H1 (cell line): ENCODE data around the gene HTR2C. TPM values are rescaled to one million over a fixed set of nuclear protein-coding genes. Genes with fewer than 3 reads are reported as not detected.

Experiments
- CTCF ChIA-PET: fragments of 300-600 bp; sonication (Branson Sonifier 250); formaldehyde crosslinking; loops from one replicate; lab custom pipeline; 2021; ENCODE audit not compliant: partially characterized antibody; lab: Charles Lee
- POLR2A ChIA-PET: fragments of 300-600 bp; sonication (Branson Sonifier 250); formaldehyde crosslinking; loops from one replicate; lab custom pipeline; 2021; ENCODE audit warnings: inconsistent platforms; ENCODE audit not compliant: partially characterized antibody; lab: Charles Lee
- DNase-seq, 2 experiments: peaks; one replicate each; pipeline versions ENCODE4 v3.0.0 to v3.0.0-alpha.2; 2010 to 2022; ENCODE audit warnings: low spot score in 2 of 2, low read depth in 1 of 2, mixed read lengths in 1 of 2
- FAIRE-seq: peaks from 2 replicates; lab custom pipeline; 2011; peaks lifted over from hg19 to GRCh38; lab: Jason Lieb, UNC
- H2AFZ ChIP-seq: 2 replicates; pipeline ENCODE4 v1.8.1; 2012; ENCODE audit warnings: low read length, inconsistent platforms
- H2AK5ac ChIP-seq: 2 replicates; pipeline ENCODE4 v1.6.1; 2013; ENCODE audit warnings: low read depth, low read length
- H2BK120ac ChIP-seq: replicated peaks from 2 replicates; pipeline ENCODE3; 2013; ENCODE audit warnings: low read depth, low read length, inconsistent platforms
- H2BK12ac ChIP-seq: 2 replicates; pipeline ENCODE4 v1.6.1; 2013; ENCODE audit warnings: low read depth, low read length
- H2BK15ac ChIP-seq: 2 replicates; pipeline ENCODE4 v1.6.1; 2013; ENCODE audit warnings: low read length
- H2BK20ac ChIP-seq: 2 replicates; pipeline ENCODE4 v1.6.1; 2013; ENCODE audit warnings: low read length
- H2BK5ac ChIP-seq: 2 replicates; pipeline ENCODE4 v1.6.1; 2013; ENCODE audit warnings: low read depth, low read length
- H3K14ac ChIP-seq: 2 replicates; pipeline ENCODE4 v1.6.1; 2013; ENCODE audit warnings: inconsistent platforms; ENCODE audit not compliant: insufficient read length
- H3K18ac ChIP-seq: 2 replicates; pipeline ENCODE4 v1.6.1; 2013; ENCODE audit warnings: low read length; ENCODE audit errors: extremely low read depth
- H3K23ac ChIP-seq: 2 replicates; pipeline ENCODE4 v1.6.1; 2013; ENCODE audit warnings: inconsistent platforms; ENCODE audit not compliant: insufficient read length
- H3K23me2 ChIP-seq: 2 replicates; pipeline ENCODE4 v1.6.1; 2013; ENCODE audit warnings: low read depth, low read length
- H3K27ac ChIP-seq: 2 replicates; pipeline ENCODE4 v1.6.1; 2011; ENCODE audit warnings: low read depth, low read length, inconsistent platforms
- H3K27me3 ChIP-seq, 4 experiments: replicated peaks in 1 of 4; 1 replicate in 1 of 4; 2 replicates in 3 of 4; pipeline versions ENCODE4 v1.6.1 to v1.8.1; 2011 to 2013; ENCODE audit warnings: low read length in 3 of 4, mild to moderate bottlenecking in 3 of 4, inconsistent platforms in 2 of 4, mixed read lengths in 2 of 4, moderate library complexity in 1 of 4; ENCODE audit not compliant: control insufficient read depth in 3 of 4, insufficient read depth in 3 of 4; ENCODE audit errors: extremely low read depth in 1 of 4
- H3K36me3 ChIP-seq, 4 experiments: 2 replicates each; pipeline versions ENCODE4 v1.6.1 to v1.8.1; 2011 to 2013; ENCODE audit warnings: mild to moderate bottlenecking in 4 of 4, low read length in 3 of 4, moderate library complexity in 2 of 4, control low read depth in 1 of 4, inconsistent platforms in 1 of 4; ENCODE audit not compliant: insufficient read depth in 4 of 4, control insufficient read depth in 2 of 4
- H3K4ac ChIP-seq: replicated peaks from 2 replicates; pipeline ENCODE3; 2013; ENCODE audit warnings: low read length, low read depth, mixed read lengths, inconsistent platforms; ENCODE audit not compliant: insufficient read length
- H3K4me1 ChIP-seq, 4 experiments: replicated peaks in 1 of 4; 1 replicate in 1 of 4; 2 replicates in 3 of 4; pipeline versions ENCODE4 v1.6.1 to v1.8.1; 2011 to 2013; ENCODE audit warnings: low read length in 3 of 4, inconsistent platforms in 2 of 4, mixed read lengths in 1 of 4; ENCODE audit not compliant: insufficient read depth in 4 of 4, control insufficient read depth in 3 of 4
- H3K4me2 ChIP-seq, 2 experiments: 2 replicates each; pipeline versions ENCODE4 v1.6.1 to v1.8.1; 2011 to 2013; ENCODE audit warnings: low read depth in 2 of 2, low read length in 2 of 2, control low read depth in 1 of 2, inconsistent platforms in 1 of 2, mild to moderate bottlenecking in 1 of 2; ENCODE audit not compliant: insufficient read depth in 1 of 2
- H3K4me3 ChIP-seq, 4 experiments: fragments of 200-600, 300-600 bp in 1 of 4; sonication (generic), shearing (Covaris generic), sonication (Bioruptor Twin) in 1 of 4; 2 replicates each; pipeline versions ENCODE4 v1.5.1 to v1.8.1; 2011 to 2016; ENCODE audit warnings: low read length in 4 of 4, low read depth in 3 of 4, control low read depth in 2 of 4, inconsistent platforms in 2 of 4, mild to moderate bottlenecking in 2 of 4, mixed read lengths in 1 of 4, moderate library complexity in 1 of 4; ENCODE audit not compliant: insufficient read depth in 2 of 4; ENCODE audit errors: extremely low read depth in 1 of 4
- H3K56ac ChIP-seq: replicated peaks from 2 replicates; pipeline ENCODE3; 2013; ENCODE audit warnings: low read depth, mild to moderate bottlenecking, mixed read lengths, low read length, inconsistent platforms; ENCODE audit not compliant: insufficient read length
- H3K79me1 ChIP-seq: 2 replicates; pipeline ENCODE4 v1.6.1; 2013; ENCODE audit warnings: low read depth, low read length, control low read depth
- H3K79me2 ChIP-seq, 2 experiments: 2 replicates each; pipeline versions ENCODE4 v1.6.1 to v1.8.1; 2012 to 2013; ENCODE audit warnings: low read length in 2 of 2, mild to moderate bottlenecking in 2 of 2, inconsistent platforms in 1 of 2; ENCODE audit not compliant: insufficient read depth in 2 of 2, control insufficient read depth in 1 of 2
- H3K9ac ChIP-seq, 4 experiments: replicated peaks in 1 of 4; 1 replicate in 1 of 4; 2 replicates in 3 of 4; pipeline versions ENCODE4 v1.6.1 to v1.8.1; 2011 to 2013; ENCODE audit warnings: low read depth in 3 of 4, low read length in 3 of 4, control low read depth in 2 of 4, mild to moderate bottlenecking in 2 of 4, moderate library complexity in 2 of 4, inconsistent platforms in 1 of 4; ENCODE audit errors: extremely low read depth in 1 of 4
- H3K9me3 ChIP-seq, 2 experiments: 2 replicates each; pipeline versions ENCODE4 v1.6.1 to v1.8.1; 2012 to 2013; ENCODE audit warnings: mild to moderate bottlenecking in 2 of 2, moderate library complexity in 2 of 2, control low read depth in 1 of 2, inconsistent platforms in 1 of 2, low read depth in 1 of 2, low read length in 1 of 2, mixed read lengths in 1 of 2; ENCODE audit not compliant: insufficient read depth in 2 of 2
- H4K20me1 ChIP-seq, 2 experiments: replicated peaks in 1 of 2; 2 replicates each; pipeline versions ENCODE3 to v1.8.1; 2011 to 2013; ENCODE audit warnings: inconsistent platforms in 2 of 2, low read length in 2 of 2, mild to moderate bottlenecking in 1 of 2; ENCODE audit not compliant: insufficient read depth in 2 of 2, control insufficient read depth in 1 of 2
- H4K5ac ChIP-seq: 2 replicates; pipeline ENCODE4 v1.6.1; 2013; ENCODE audit warnings: low read length, low read depth, mixed read lengths, inconsistent platforms; ENCODE audit not compliant: insufficient read length
- H4K8ac ChIP-seq: 2 replicates; pipeline ENCODE4 v1.8.0; 2013; ENCODE audit warnings: mild to moderate bottlenecking, moderate library complexity, low read length, inconsistent platforms; ENCODE audit not compliant: insufficient read depth; ENCODE audit errors: extremely low read depth
- H4K91ac ChIP-seq: replicated peaks from 2 replicates; pipeline ENCODE3; 2013; ENCODE audit warnings: low read length, mixed read lengths, inconsistent platforms; ENCODE audit not compliant: insufficient read length
- WGBS, 2 experiments: shearing (Covaris generic) in 1 of 2; methylation state at CpG; one replicate each; pipeline versions ENCODE4 v1.1.6 to v1.1.7; 2013 to 2015; ENCODE audit warnings: low lambda C conversion rate in 2 of 2, mixed read lengths in 2 of 2, inconsistent platforms in 1 of 2, low coverage in 1 of 2, missing lambda C conversion rate in 1 of 2; ENCODE audit not compliant: insufficient replicate concordance in 2 of 2, insufficient coverage in 1 of 2, insufficient read length in 1 of 2; ENCODE audit errors: extremely low coverage in 1 of 2, missing lambda C conversion rate in 1 of 2; 5-methylcytosine and 5-hydroxymethylcytosine counted together
- polyA plus RNA-seq, 7 experiments: library from polyadenylated mRNA; depleted of rRNA in 3 of 7; stranded (reverse) in 5 of 7; unstranded in 2 of 7; fragments of >200 nt in 5 of 7; fragments of 200-250 nt in 2 of 7; gene quantifications; 1 replicate in 5 of 7; 2 replicates in 1 of 7; 4 replicates in 1 of 7; pipeline versions ENCODE4 v1.2.1 to v1.2.3, GENCODE V29; 2011 to 2013; ENCODE audit warnings: missing spikeins in 2 of 7, mixed read lengths in 2 of 7
- total RNA-seq: library from RNA; stranded (reverse); fragmentation: NEBNext Ultra II Directional; extraction: Animal tissue kit (Norgen Biotek cat#: 25700); gene quantifications from 2 replicates; pipeline ENCODE4 v1.2.1, GENCODE V29; 2021

The HTR2C gene
- total and polyA plus RNA-seq, 2 of the 8 experiments (the other 6 are each of a cell fraction or from before 2014, with no cell fraction given): 1.7 to 2.0 TPM

GRCh38 chrX:114635986-114636385 is 52.1 kb downstream of the HTR2C start:
- H3K79me1 ChIP-seq: no peaks in the 10 kb centered on the region
- H3K27ac ChIP-seq: no peak overlapping the region
- no peak overlapping the region for H2BK120ac ChIP-seq
- CTCF ChIA-PET: interaction anchor here (0.8 to 1.4 kb wide), 3 partner anchors 10 to 317 kb away, joined by 3 to 9 read pairs (median 6); no protein-coding TSS in a partner anchor
- no peak overlapping the region for H2BK5ac ChIP-seq
- FAIRE-seq (peak; percentile 94), DNase-seq (no peak)
- H4K8ac ChIP-seq: no peak overlapping the region
- no peak overlapping the region for H3K4ac ChIP-seq
- H3K79me2 ChIP-seq: no peaks in the 10 kb centered on the region
- H3K36me3 ChIP-seq: no peaks in the 10 kb centered on the region
- POLR2A ChIA-PET: interaction anchor here (0.6 kb wide), 2 partner anchors 110 to 869 kb away, joined by 3 read pairs; no protein-coding TSS in a partner anchor
- H3K4me3 ChIP-seq: no peak overlapping the region
- no peak overlapping the region for H2AK5ac ChIP-seq
- no peak overlapping the region for H3K18ac ChIP-seq
- no peak overlapping the region for H4K5ac ChIP-seq
- no peaks in the 10 kb centered on the region for H3K23me2 ChIP-seq
- no peak overlapping the region for H4K91ac ChIP-seq
- H3K4me1 ChIP-seq: no peaks in the 10 kb centered on the region
- H3K4me2 ChIP-seq: no peak overlapping the region
- H3K9ac ChIP-seq: no peak overlapping the region
- WGBS, 2 experiments: no CpG with 5 or more reads among the region's 1 CpG
- H2BK15ac ChIP-seq: no peak overlapping the region
- H3K27me3 ChIP-seq: no peaks in the 10 kb centered on the region
- H2BK20ac ChIP-seq: no peak overlapping the region
- H3K23ac ChIP-seq: no peak overlapping the region
- H3K9me3 ChIP-seq: no peaks in the 10 kb centered on the region
- H3K14ac ChIP-seq: no peak overlapping the region
- no peak overlapping the region for H2BK12ac ChIP-seq
- H2AFZ ChIP-seq: no peak overlapping the region
- H3K56ac ChIP-seq: no peak overlapping the region
- H4K20me1 ChIP-seq: no peaks in the 10 kb centered on the region
